IMR-90 (cell line): ENCODE measurements around the gene ACYP2. TPM values are rescaled to one million over a fixed set of nuclear protein-coding genes. Genes with fewer than 3 reads are reported as not detected.
A peak's percentile ranks its signal among the peaks of the same experiment; 100 is the strongest.

Source experiments
- ATAC-seq: fragments of 200-7000 bp; cut with Tn5 transposase; 2 replicates; pipeline ENCODE4 v1.9.1; 2020; ENCODE audit warnings: low read depth, mild to moderate bottlenecking, moderate library complexity
- BruUV-seq: library from RNA; stranded (reverse); fragments of 400-500 nt; replicated peaks from 2 replicates; lab custom pipeline; 2021; lab: Mats Ljungman, UMichigan
- CTCF ChIA-PET: fragments of 300-600 bp; formaldehyde crosslinking; extraction: SDS; loops from one replicate; lab custom pipeline; 2021; ENCODE audit warnings: antibody characterized with exemption; lab: Yijun Ruan, JAX
- POLR2A ChIA-PET: fragments of 300-600 bp; sonication (Branson Sonifier 250); formaldehyde crosslinking; loops from one replicate; lab custom pipeline; 2022; ENCODE audit warnings: antibody characterized with exemption; ENCODE audit not compliant: unreplicated experiment; lab: Charles Lee
- DNase-seq: peaks from one replicate; pipeline ENCODE4 v3.0.0; 2013
- H2AFZ ChIP-seq: replicated peaks from 2 replicates; pipeline ENCODE3; 2013; ENCODE audit warnings: low read length, mild to moderate bottlenecking; ENCODE audit not compliant: poor library complexity
- H2AK5ac ChIP-seq: 2 replicates; pipeline ENCODE4 v1.6.1; 2013; ENCODE audit warnings: low read depth, low read length, inconsistent platforms
- H2AK9ac ChIP-seq: replicated peaks from 2 replicates; pipeline ENCODE3; 2013; ENCODE audit warnings: mild to moderate bottlenecking, low read depth, low read length, moderate library complexity; ENCODE audit not compliant: poor library complexity
- H2BK120ac ChIP-seq: 2 replicates; pipeline ENCODE4 v1.6.1; 2013; ENCODE audit warnings: low read depth, low read length, inconsistent platforms
- H2BK15ac ChIP-seq: 3 replicates; pipeline ENCODE4 v1.6.1; 2013; ENCODE audit warnings: low read depth, low read length, inconsistent platforms
- H2BK20ac ChIP-seq: 2 replicates; pipeline ENCODE4 v1.6.1; 2013; ENCODE audit warnings: low read depth, mild to moderate bottlenecking, inconsistent platforms, low read length, moderate library complexity
- H2BK5ac ChIP-seq: 2 replicates; pipeline ENCODE4 v1.6.1; 2013; ENCODE audit warnings: mild to moderate bottlenecking, low read depth, low read length, inconsistent platforms; ENCODE audit not compliant: poor library complexity, severe bottlenecking
- H3K14ac ChIP-seq: replicated peaks from 2 replicates; pipeline ENCODE4 v1.6.1; 2013; ENCODE audit warnings: low read depth, low read length, inconsistent platforms
- H3K18ac ChIP-seq: 2 replicates; pipeline ENCODE4 v1.6.1; 2013; ENCODE audit warnings: low read depth, low read length, control low read depth
- H3K23ac ChIP-seq: 2 replicates; pipeline ENCODE4 v1.6.1; 2013; ENCODE audit warnings: low read depth, low read length, inconsistent platforms
- H3K27ac ChIP-seq: 2 replicates; pipeline ENCODE4 v1.5.1; 2013; ENCODE audit warnings: mild to moderate bottlenecking, control low read depth, low read length; ENCODE audit not compliant: insufficient read depth
- H3K27me3 ChIP-seq: 2 replicates; pipeline ENCODE4 v1.6.1; 2013; ENCODE audit warnings: low read length; ENCODE audit not compliant: control insufficient read depth, insufficient read depth
- H3K36me3 ChIP-seq: 2 replicates; pipeline ENCODE4 v1.6.1; 2013; ENCODE audit warnings: low read length, mixed read lengths; ENCODE audit not compliant: control insufficient read depth, insufficient read depth
- H3K4ac ChIP-seq: 2 replicates; pipeline ENCODE4 v1.6.1; 2013; ENCODE audit warnings: low read depth, low read length, inconsistent platforms
- H3K4me1 ChIP-seq: 2 replicates; pipeline ENCODE4 v1.6.1; 2013; ENCODE audit warnings: low read length, mixed read lengths; ENCODE audit not compliant: control insufficient read depth, insufficient read depth
- H3K4me2 ChIP-seq: 2 replicates; pipeline ENCODE4 v1.6.1; 2013; ENCODE audit warnings: low read depth, mild to moderate bottlenecking, control low read depth, low read length, moderate library complexity
- H3K4me3 ChIP-seq: 2 replicates; pipeline ENCODE4 v1.5.1; 2013; ENCODE audit warnings: low read depth, mild to moderate bottlenecking, control low read depth, low read length, moderate library complexity; ENCODE audit not compliant: insufficient read depth
- H3K56ac ChIP-seq: 2 replicates; pipeline ENCODE4 v1.6.1; 2013; ENCODE audit warnings: low read length, inconsistent platforms; ENCODE audit not compliant: insufficient read depth; ENCODE audit errors: extremely low read depth
- H3K79me1 ChIP-seq, 2 experiments: 2 replicates each; pipeline ENCODE4 v1.6.1; 2013; ENCODE audit warnings: low read length in 2 of 2, inconsistent platforms in 1 of 2, low read depth in 1 of 2
- H3K9ac ChIP-seq: 2 replicates; pipeline ENCODE4 v1.6.1; 2013; ENCODE audit warnings: low read depth, low read length, control low read depth
- H3K9me1 ChIP-seq: 2 replicates; pipeline ENCODE4 v1.6.1; 2013; ENCODE audit warnings: low read length, inconsistent platforms; ENCODE audit not compliant: insufficient read depth
- H3K9me3 ChIP-seq: 2 replicates; pipeline ENCODE4 v1.6.1; 2013; ENCODE audit warnings: low read length; ENCODE audit not compliant: control insufficient read depth, insufficient read depth
- H4K20me1 ChIP-seq: 2 replicates; pipeline ENCODE4 v1.6.1; 2013; ENCODE audit warnings: low read length, inconsistent platforms; ENCODE audit not compliant: insufficient read depth
- H4K5ac ChIP-seq: 2 replicates; pipeline ENCODE4 v1.6.1; 2013; ENCODE audit warnings: mild to moderate bottlenecking, low read depth, low read length, control low read depth
- H4K8ac ChIP-seq, 2 experiments: 2 replicates each; pipeline ENCODE4 v1.6.1; 2013; ENCODE audit warnings: low read depth in 2 of 2, low read length in 2 of 2, control low read depth in 1 of 2, inconsistent platforms in 1 of 2
- H4K91ac ChIP-seq: 2 replicates; pipeline ENCODE4 v1.6.1; 2013; ENCODE audit warnings: low read depth, low read length, inconsistent platforms; ENCODE audit not compliant: insufficient read depth
- CEBPB ChIP-seq: IDR thresholded peaks from 2 replicates; pipeline ENCODE4 v1.6.1; 2012; ENCODE audit warnings: low read depth, low read length, improper control_type of control experiment
- CTCF ChIP-seq: conservative IDR thresholded peaks from 2 replicates; pipeline ENCODE4 v1.5.1; 2012; ENCODE audit warnings: mild to moderate bottlenecking, low read depth, low read length, improper control_type of control experiment
- ELK1 ChIP-seq: fragments of 150-350 bp; IDR thresholded peaks from 2 replicates; pipeline ENCODE4 v1.6.1; 2016; ENCODE audit warnings: low read depth, mild to moderate bottlenecking, low read length, moderate library complexity, borderline replicate concordance
- FOS ChIP-seq: fragments of 150-350 bp; IDR thresholded peaks from 2 replicates; pipeline ENCODE4 v1.6.1; 2016; ENCODE audit warnings: low read depth, low read length
- MAFK ChIP-seq: IDR thresholded peaks from 2 replicates; pipeline ENCODE4 v1.6.1; 2012; ENCODE audit warnings: low read depth, low read length, improper control_type of control experiment
- MAZ ChIP-seq: IDR thresholded peaks from 2 replicates; pipeline ENCODE4 v1.6.1; 2012; ENCODE audit warnings: low read depth, mild to moderate bottlenecking, low read length, improper control_type of control experiment, moderate library complexity, borderline replicate concordance
- MXI1 ChIP-seq: IDR thresholded peaks from 2 replicates; pipeline ENCODE4 v1.6.1; 2012; ENCODE audit warnings: low read depth, mild to moderate bottlenecking, low read length, moderate library complexity, borderline replicate concordance
- NFE2L2 ChIP-seq: fragments of 150-350 bp; IDR thresholded peaks from 2 replicates; pipeline ENCODE4 v1.6.1; 2016; ENCODE audit warnings: low read depth, mild to moderate bottlenecking, low read length
- POLR2A ChIP-seq: IDR thresholded peaks from 2 replicates; pipeline ENCODE4 v1.6.1; 2012; ENCODE audit warnings: mild to moderate bottlenecking, low read depth, low read length
- RCOR1 ChIP-seq: IDR thresholded peaks from 2 replicates; pipeline ENCODE4 v1.6.1; 2012; ENCODE audit warnings: mild to moderate bottlenecking, low read length, improper control_type of control experiment; ENCODE audit not compliant: insufficient replicate concordance
- RFX5 ChIP-seq: IDR thresholded peaks from 2 replicates; pipeline ENCODE4 v1.8.0; 2012; ENCODE audit warnings: low read depth, mild to moderate bottlenecking, low read length, moderate library complexity
- SMC3 ChIP-seq: fragments of 150-350 bp; IDR thresholded peaks from 2 replicates; pipeline ENCODE4 v1.6.1; 2016; ENCODE audit warnings: low read depth, mild to moderate bottlenecking, antibody characterized with exemption, low read length, moderate library complexity
- USF2 ChIP-seq: fragments of 150-350 bp; IDR thresholded peaks from 2 replicates; pipeline ENCODE4 v1.6.1; 2017; ENCODE audit warnings: mild to moderate bottlenecking, antibody characterized with exemption, low read length, low read depth
- WGBS, 2 experiments: methylation state at CpG; one replicate each; pipeline versions ENCODE4 v1.1.5 to v1.1.7; 2013; ENCODE audit warnings: missing lambda C conversion rate in 2 of 2; ENCODE audit not compliant: insufficient read length in 1 of 2; ENCODE audit errors: extremely low coverage in 2 of 2; 5-methylcytosine and 5-hydroxymethylcytosine counted together
- dilution Hi-C: fragments of 300-500 bp; cut with HindIII; formaldehyde crosslinking; loops from one replicate; pipeline ENCODE4 v1.14.3; 2018; ENCODE audit warnings: low sequenced_read_pairs; ENCODE audit not compliant: unreplicated experiment
- in situ Hi-C: fragments of 300-500 bp; cut with MboI; formaldehyde crosslinking; loops from 3 replicates; pipeline ENCODE4 v1.14.3; 2019; ENCODE audit warnings: low sequenced_read_pairs, inconsistent platforms, mixed read lengths
- intact Hi-C: fragments of 100-400 bp; cut with micrococcal nuclease; formaldehyde crosslinking; loops from 2 replicates; pipeline ENCODE4 v1.10.0; 2022
- polyA plus RNA-seq, 3 experiments: library from polyadenylated mRNA; depleted of rRNA; stranded (reverse); fragments of >200 nt; gene quantifications; 2 replicates each; pipeline ENCODE4 v1.2.3, GENCODE V29; 2012; ENCODE audit warnings: low replicate concordance in 1 of 3
- total RNA-seq: library from RNA; depleted of rRNA; stranded (reverse); fragments of >200 nt; gene quantifications from 2 replicates; pipeline ENCODE4 v1.2.3, GENCODE V29; 2012

The ACYP2 gene
- total and polyA plus RNA-seq, 2 of the 4 experiments (the other 2 are of a cell fraction) = 3.9 to 7.4 TPM

- 80% methylated on average over 3 of the region's 10 CpGs; no CpG with 5 or more reads in 1 of the 2 experiments for WGBS, 2 experiments
- H2AK5ac ChIP-seq = 0 out of 2 replicates have a peak overlapping the region, but pooled peaks have one; percentile 17
- H3K36me3 ChIP-seq = no peaks in the 10 kb centered on the region
- TF ChIP-seq RCOR1 = no peak
- no peak for TF ChIP-seq FOS
- no peak for TF ChIP-seq MXI1
- no peak for TF ChIP-seq POLR2A
- TF ChIP-seq CEBPB = no peak
- no peak for TF ChIP-seq NFE2L2
- TF ChIP-seq MAZ = no peak
- TF ChIP-seq RFX5 = no peak
- TF ChIP-seq CTCF = no peak
- no peak for TF ChIP-seq USF2
- no peak for TF ChIP-seq MAFK
- TF ChIP-seq SMC3 = no peak
- TF ChIP-seq ELK1 = no peak
- H3K56ac ChIP-seq = no peak overlapping the region
- no peak overlapping the region for H4K91ac ChIP-seq
- H3K23ac ChIP-seq = no peak overlapping the region
- BruUV-seq = no TSS peak
- no peaks in the 10 kb centered on the region for H3K9me3 ChIP-seq
- no peak overlapping the region for H2BK120ac ChIP-seq
- no peak overlapping the region for H2BK15ac ChIP-seq
- H3K4me3 ChIP-seq = no peak overlapping the region
- no peak overlapping the region for H3K27ac ChIP-seq
- intact Hi-C loops (loop anchor here (1.0 to 10.0 kb wide), 4 partner anchors 227 to 730 kb away; a partner anchor contains a TSS), dilution Hi-C loops (no loop called here), in situ Hi-C loops (no loop called here)
- ChIA-PET POLR2A (no interaction called here), CTCF (interaction anchor here (0.6 to 2.2 kb wide), 4 partner anchors 43 to 597 kb away, joined by 3 to 13 read pairs (median 4); no protein-coding TSS in a partner anchor)
- H2AFZ ChIP-seq = no peak overlapping the region
- H3K4me1 ChIP-seq = peaks cover 3% of the 10 kb centered on the region
- DNase-seq = no peak
- H2BK20ac ChIP-seq = no peak overlapping the region
- no peak overlapping the region for H2BK5ac ChIP-seq
- no peak for ATAC-seq
- no peaks in the 10 kb centered on the region for H4K20me1 ChIP-seq
- no peak overlapping the region for H4K8ac ChIP-seq
- H3K14ac ChIP-seq = no peak overlapping the region
- peak overlapping the region; percentile 63 for H2AK9ac ChIP-seq
- no peak overlapping the region for H3K4ac ChIP-seq
- H3K27me3 ChIP-seq = no peaks in the 10 kb centered on the region
- no peak overlapping the region for H3K4me2 ChIP-seq
- no peak overlapping the region for H3K9ac ChIP-seq
- H3K18ac ChIP-seq = no peak overlapping the region
- no peaks in the 10 kb centered on the region for H3K9me1 ChIP-seq
- H4K5ac ChIP-seq = no peak overlapping the region
- H3K79me1 ChIP-seq = no peaks in the 10 kb centered on the region
Observed at GRCh38 chr2:54107903-54108615, 7.4 kb upstream of the ACYP2 start.
